IPS-NIHi11 (cell line): ENCODE results near the gene TTC39A.

Source experiments
- DNase-seq: peaks from one replicate; pipeline ENCODE4 v3.0.0; 2012; ENCODE audit warnings: mixed read lengths, low spot score

Gene TTC39A

GRCh38 chr1:51330331-51331201 is at the start of gene TTC39A:
TTC39A (minus strand) TSS chr1:51330562; CDS start chr1:51330477, 85 bp downstream.
- peak; percentile 74 for DNase-seq

DNA sequence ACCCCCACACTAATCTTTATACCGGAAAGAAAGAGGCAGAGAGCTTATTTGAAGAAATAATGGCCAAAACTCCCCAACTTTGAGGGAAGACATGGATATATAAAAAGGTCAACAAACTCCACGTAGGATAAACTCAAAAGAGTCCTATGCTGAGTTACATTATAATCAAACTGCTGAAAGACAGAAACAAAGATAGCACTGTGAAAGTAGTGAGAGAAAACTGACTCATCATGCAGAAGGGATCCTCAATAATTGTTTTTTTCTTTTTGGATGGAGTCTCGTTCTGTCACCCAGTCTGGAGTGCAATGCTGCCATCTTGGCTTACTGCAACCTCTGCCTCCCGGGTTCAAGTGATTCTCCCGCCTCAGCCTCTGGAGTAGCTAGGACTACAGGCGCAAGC is 48.5 kb upstream of the TTC39A start:
- DNase-seq = no peak

DNA sequence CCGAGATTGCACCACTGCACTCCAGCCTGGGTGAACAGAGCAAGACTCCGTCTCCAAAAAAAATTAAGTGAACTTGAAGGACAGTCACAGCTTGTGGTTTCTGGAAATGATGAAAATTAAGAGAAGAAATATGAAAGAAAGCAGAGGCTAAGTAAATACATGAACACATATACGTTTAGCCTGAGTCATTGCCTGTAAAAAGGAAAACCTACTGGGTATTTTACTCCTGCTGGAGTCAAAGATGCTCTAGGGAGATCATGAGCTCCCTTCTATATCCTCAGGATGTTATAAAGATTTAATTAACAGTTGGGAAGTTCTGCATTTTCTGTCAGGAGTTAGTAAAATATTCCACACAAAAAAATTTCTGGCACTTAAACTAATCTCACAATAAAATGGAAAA is 43.5 kb upstream of the TTC39A start:
- DNase-seq = no peak

DNA sequence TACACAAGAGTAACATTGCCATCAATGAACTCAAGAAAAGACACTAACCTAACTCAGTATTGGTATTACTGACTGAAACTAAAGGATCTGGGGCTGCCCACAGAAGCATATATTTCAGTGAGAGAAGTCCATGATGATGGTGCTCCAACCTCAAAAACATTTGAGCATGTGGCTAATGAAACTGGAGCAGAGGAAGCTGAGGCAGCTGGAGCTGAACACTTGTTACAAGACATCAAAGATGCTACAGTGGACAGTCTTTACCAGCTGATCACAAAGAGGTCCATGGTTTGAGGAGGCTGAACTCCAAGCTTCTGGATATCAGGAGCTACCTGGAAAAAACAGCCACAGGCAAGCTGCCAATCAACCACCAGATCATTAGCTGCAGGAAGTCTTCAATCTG is 42.2 kb upstream of the TTC39A start:
- no peak for DNase-seq

DNA sequence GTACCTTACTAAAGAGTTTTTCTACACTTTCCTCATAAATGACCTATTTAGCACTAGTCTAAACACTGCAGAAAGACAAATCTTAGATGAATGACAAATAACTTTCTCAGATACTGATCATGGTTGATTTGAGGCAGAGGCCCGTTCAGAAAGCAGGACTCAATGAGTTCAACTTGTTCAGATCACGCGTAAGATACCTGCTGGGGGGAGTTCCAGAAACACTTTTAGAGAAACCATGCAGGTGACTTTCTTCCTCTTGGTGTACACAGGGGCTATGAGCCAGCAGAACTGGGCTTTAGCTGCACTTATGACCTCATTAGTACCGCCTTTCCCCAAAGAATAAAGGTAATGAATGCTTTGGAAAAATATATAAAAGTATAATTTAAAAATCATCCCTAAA is 38.8 kb upstream of the TTC39A start:
- DNase-seq = no peak

DNA sequence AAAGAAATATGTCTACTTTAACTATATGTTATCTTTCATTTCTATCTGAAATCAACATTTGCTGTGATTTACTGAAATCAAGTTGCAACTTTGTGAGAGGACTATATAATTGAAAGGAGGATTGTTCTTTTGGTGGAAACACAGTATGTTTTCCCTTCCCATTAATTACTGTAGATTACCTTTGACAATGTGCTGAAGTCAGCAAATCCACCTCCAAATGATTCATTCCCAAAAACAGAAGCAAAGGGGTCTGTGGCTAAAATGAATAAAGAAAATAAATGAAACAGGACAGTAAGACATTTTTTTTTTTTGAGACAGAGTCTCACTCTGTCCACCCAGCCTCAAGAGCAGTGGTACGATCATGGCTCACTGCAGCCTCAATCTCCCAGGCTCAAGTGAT is 35.4 kb upstream of the TTC39A start:
- DNase-seq = no peak

DNA sequence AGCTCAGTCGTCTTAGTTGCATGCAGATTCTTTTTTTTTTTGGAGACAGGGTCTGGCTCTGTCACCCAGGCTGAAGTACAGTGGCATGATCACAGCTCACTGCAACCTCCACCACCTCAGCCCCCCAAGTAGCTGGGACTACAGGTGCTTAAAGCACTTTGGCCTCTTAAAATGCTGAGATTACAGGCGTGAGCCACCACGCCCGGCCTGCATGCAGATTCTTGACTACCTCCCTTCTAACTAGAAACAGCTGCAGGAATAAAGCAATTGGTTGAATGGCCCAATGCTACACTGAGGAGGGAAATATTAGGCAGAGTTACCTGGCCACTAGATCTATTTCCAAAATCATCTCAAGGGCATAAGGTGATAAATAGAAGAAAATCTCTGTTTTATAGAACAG is 29.5 kb upstream of the TTC39A start:
- no peak for DNase-seq

- no peak for DNase-seq
These were observed 25.0 kb upstream of the TTC39A start for GRCh38 chr1:51355382-51355781.

DNA sequence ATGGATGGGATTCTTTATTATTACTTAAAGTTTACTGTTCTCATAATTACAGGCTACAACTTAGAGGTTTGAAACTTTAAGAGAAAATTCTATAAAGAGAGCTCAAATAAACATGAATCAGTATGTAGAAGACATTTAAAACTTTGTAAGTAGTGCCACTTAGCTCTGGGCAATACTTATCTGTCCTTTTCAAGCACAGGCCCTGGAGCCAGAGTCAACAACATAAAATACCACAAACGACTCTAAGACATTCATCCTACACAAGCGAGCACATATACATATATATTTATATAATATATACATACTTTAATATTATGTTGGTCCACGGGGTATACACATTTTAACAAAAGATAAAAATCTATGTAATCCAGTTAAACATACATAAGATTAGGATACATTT is 24.1 kb upstream of the TTC39A start:
- no peak for DNase-seq

DNA sequence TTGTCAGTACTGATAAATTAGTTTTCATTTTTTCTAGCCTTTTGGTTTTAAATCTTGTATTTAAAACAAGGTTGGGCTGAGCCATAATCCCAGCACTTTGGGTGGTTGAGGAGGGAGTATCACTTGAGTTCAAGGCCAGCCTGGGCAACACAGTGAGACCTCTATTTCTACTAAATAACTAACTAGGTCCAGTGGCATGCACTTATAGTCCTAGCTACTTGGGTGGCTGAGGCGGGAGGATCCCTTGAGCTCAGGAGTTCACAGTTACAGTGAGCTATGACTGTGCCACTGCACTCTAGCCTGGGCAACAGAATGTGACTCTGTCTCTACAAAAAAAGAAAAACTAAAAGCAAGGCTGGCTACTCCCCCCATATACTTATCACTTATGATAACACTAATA is 21.5 kb upstream of the TTC39A start:
- no peak for DNase-seq

DNA sequence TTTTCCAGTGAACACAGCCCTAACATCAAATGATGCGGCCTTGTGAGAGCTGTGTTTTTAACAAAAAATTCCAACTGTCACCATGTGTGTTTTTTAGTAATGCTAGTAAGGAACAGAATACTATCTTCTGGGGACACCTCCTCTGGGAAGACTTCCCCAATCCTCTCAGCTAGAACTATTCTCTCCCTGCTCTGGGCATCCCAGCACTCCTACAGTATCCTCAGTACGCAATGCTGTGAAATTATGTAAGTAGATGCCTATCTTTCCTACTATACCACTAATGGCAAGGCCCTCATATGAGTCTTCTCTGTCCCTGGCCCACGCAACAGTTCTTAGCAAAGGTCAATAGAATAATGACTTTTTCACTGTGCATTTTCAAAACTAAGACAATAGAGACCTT is 19.5 kb upstream of the TTC39A start:
- no peak for DNase-seq

GRCh38 chr1:51348147-51348527 is 17.8 kb upstream of the TTC39A start:
- DNase-seq = no peak

- no peak for DNase-seq
These were observed 17.2 kb upstream of the TTC39A start for GRCh38 chr1:51347398-51348146.

- DNase-seq = no peak
These were observed 16.0 kb upstream of the TTC39A start for GRCh38 chr1:51346086-51346942.

GRCh38 chr1:51345300-51345687 is 14.9 kb upstream of the TTC39A start:
- no peak for DNase-seq

GRCh38 chr1:51344602-51345299 is 14.4 kb upstream of the TTC39A start:
- DNase-seq = peak; percentile 85

GRCh38 chr1:51344276-51344601 is 13.9 kb upstream of the TTC39A start:
- no peak for DNase-seq

DNA sequence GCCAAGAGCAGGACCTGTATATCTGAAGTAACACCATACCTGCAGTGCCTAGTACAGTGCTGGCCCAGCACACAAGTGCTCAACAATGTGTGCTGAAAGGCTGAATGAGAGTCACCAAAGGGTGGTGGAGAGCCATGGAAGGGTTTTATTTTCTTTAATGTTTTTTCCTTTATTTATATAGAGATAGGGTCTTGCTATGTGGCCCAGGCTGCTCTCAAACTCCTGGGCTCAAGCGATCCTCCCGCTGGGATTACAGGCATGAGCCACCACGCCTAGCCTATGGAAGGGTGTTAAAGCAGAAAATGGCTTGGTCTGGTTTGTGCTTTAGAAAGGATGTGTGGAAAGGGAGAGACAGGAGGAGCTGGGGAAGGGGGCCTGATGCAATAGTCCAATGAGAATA is 13.3 kb upstream of the TTC39A start:
- no peak for DNase-seq

- DNase-seq = no peak
These were observed 12.3 kb upstream of the TTC39A start for GRCh38 chr1:51342591-51343206.

DNA sequence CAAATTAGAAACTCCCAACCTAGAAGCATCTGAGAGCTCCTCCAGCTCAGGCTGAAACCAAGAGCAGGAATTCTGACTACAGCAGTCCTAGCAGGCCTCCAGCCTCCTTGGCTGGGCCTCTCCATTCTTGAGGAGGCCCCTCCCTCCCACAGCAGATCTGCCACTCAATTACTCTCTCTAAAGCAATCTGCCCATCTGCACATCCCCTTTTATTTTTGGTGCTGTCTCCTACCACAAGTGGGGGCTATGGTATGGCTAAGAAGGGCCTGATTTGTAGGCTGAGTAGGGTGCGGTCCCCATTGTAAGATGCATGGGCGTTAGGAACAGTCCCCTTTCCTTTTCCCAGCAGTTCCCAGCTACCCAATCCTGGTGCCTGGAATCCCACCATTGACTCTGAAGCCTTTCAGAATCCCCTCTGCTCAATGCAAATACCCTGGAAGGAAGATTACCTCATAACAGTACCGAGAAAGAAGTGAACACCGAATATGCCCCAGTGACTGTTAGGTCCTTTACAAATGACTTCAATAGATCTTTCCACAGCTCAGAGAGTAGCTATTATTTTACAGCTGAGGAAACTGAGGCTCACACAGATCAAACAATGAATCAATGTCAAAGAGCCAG is 11.6 kb upstream of the TTC39A start:
- no peak for DNase-seq

DNA sequence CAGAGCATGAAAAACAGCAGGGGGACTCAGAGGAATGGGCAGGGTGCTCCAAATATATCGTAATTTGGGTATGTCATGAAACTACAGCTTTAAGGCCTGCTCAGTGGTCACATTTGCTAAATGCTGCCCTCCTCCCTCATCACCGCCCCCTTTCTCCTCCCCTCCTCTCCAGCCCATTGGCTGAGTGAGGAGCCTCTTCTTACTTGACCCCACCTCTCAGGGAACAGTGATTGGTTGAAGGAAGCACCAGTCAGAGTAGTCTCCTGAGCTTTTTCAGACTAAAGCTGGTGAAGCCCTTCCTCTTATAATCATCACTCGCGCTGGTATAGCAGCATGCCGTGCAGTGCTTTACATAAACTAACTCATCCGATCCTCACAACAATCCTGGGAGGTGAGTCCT is 10.0 kb upstream of the TTC39A start:
- no peak for DNase-seq
